Epithelial cell of proximal tubule (primary cell): ENCODE data around the gene HEBP2. TPM values are rescaled to one million over a fixed set of nuclear protein-coding genes. Genes with fewer than 3 reads are reported as not detected.
"Not testable (repeated sequence)": the region's sequence is repeated elsewhere in the genome, so short reads cannot be mapped to it uniquely, and the experiment has no call there.

Experiments
- DNase-seq: peaks from one replicate; pipeline ENCODE4 v3.0.0-alpha.2; 2011; ENCODE audit warnings: low read depth
- H3K4me3 ChIP-seq: 2 replicates; pipeline ENCODE4 v1.5.1; 2011; ENCODE audit warnings: low read depth, mild to moderate bottlenecking, low read length
- CTCF ChIP-seq: conservative IDR thresholded peaks from 2 replicates; pipeline ENCODE4 v1.5.1; 2012; ENCODE audit warnings: low read depth, mild to moderate bottlenecking, low read length
- total RNA-seq: library from RNA; depleted of rRNA; stranded (reverse); fragments of >200 nt; gene quantifications from 2 replicates; pipeline ENCODE4 v1.2.3, GENCODE V29; 2015

HEBP2 gene, protein sequence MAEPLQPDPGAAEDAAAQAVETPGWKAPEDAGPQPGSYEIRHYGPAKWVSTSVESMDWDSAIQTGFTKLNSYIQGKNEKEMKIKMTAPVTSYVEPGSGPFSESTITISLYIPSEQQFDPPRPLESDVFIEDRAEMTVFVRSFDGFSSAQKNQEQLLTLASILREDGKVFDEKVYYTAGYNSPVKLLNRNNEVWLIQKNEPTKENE
- 83.9 and 102 TPM in 2 replicates for total RNA-seq

GRCh38 chr6:138403801-138404665, at the start of gene HEBP2:
HEBP2 (plus strand) TSS chr6:138404223; CDS start chr6:138404496, 273 bp downstream.
- peak; percentile 37 for TF ChIP-seq CTCF
- no peak for DNase-seq
- peak within 1 kb of the TSS; percentile 96 for H3K4me3 ChIP-seq

DNA sequence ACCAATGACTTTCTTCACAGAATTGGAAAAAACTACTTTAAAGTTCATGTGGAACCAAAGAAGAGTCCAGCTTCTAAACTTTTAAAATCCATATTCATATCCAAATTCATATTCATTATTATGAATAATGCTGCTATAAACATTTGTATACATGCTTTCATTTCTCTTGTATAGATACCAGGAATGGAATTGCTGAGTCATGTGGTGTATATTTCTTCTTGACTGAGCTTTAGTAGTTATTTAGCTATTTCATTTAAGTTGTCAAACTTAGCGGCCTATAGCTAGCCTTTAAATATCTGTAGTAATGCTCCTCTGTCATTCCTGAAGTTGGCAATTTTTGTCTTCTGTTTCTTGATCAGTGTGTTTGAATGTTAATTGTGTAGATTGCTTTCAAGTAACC, 46.1 kb upstream of the HEBP2 start:
- no peak for TF ChIP-seq CTCF
- no peak for DNase-seq
- no peak overlapping the region for H3K4me3 ChIP-seq

- DNase-seq, H3K4me3 ChIP-seq: not testable (repeated sequence)
These were observed 35.3 kb upstream of the HEBP2 start for GRCh38 chr6:138368684-138369083.

GRCh38 chr6:138370631-138371451, 33.2 kb upstream of the HEBP2 start:
- no peak for DNase-seq
- H3K4me3 ChIP-seq: no peak overlapping the region
- TF ChIP-seq CTCF: no peak

- DNase-seq: no peak
- H3K4me3 ChIP-seq: no peak overlapping the region
- TF ChIP-seq CTCF: no peak
These were observed 32.6 kb upstream of the HEBP2 start for GRCh38 chr6:138371452-138371711.

GRCh38 chr6:138371720-138372119, 32.3 kb upstream of the HEBP2 start:
- TF ChIP-seq CTCF: no peak
- H3K4me3 ChIP-seq: no peak overlapping the region
- peak; percentile 6 for DNase-seq
